ENCODE results near the gene MSX2.

The MSX2 gene

GRCh38 chr5:174751154-174752000 is 27.0 kb downstream of the MSX2 start (continued):
- TF ChIP-seq ZFHX2 (tag by site-specific recombination; conservative IDR thresholded peaks at IDR 0.05) (peak; percentile 83), SALL2 (tag by site-specific recombination; IDR thresholded peaks at IDR 0.05; ENCODE audit: borderline replicate concordance) (no peak), ZBTB48 (tag by site-specific recombination; IDR thresholded peaks at IDR 0.05) (no peak), ZNF335 (tag by site-specific recombination; conservative IDR thresholded peaks at IDR 0.05) (peak; percentile 81), ZBTB10 (tag by site-specific recombination; IDR thresholded peaks at IDR 0.05) (peak; percentile 69; the same call in 1 of the 2 replicates), ZNF707 (tag by site-specific recombination; IDR thresholded peaks at IDR 0.05) (no peak), ZNF777 (tag by site-specific recombination; IDR thresholded peaks at IDR 0.05; ENCODE audit: borderline replicate concordance) (0 out of 2 replicates have a peak, but pooled peaks have one; percentile 46), ZSCAN4 (tag by site-specific recombination; IDR thresholded peaks at IDR 0.05) (0 out of 2 replicates have a peak, but pooled peaks have one; percentile 10), MYNN (tag by site-specific recombination; IDR thresholded peaks at IDR 0.05; ENCODE audit: borderline replicate concordance) (no peak), ZNF274 (IDR thresholded peaks at IDR 0.05; ENCODE audit: low read length) (no peak), ZNF274 (tag by site-specific recombination; IDR thresholded peaks at IDR 0.05; ENCODE audit: borderline replicate concordance) (no peak), ZFP41 (tag by site-specific recombination; IDR thresholded peaks at IDR 0.05; ENCODE audit: borderline replicate concordance) (no peak), ZNF585B (tag by site-specific recombination; IDR thresholded peaks at IDR 0.05) (no peak), ZNF391 (tag by site-specific recombination; IDR thresholded peaks at IDR 0.05; ENCODE audit: borderline replicate concordance, low read depth) (no peak), ZFP37 (tag by site-specific recombination; IDR thresholded peaks at IDR 0.05) (no peak), ZNF148 (tag by site-specific recombination; IDR thresholded peaks at IDR 0.05; ENCODE audit: borderline replicate concordance) (no peak), ZNF555 (tag by site-specific recombination; conservative IDR thresholded peaks at IDR 0.05) (no peak), ZNF449 (tag by site-specific recombination; IDR thresholded peaks at IDR 0.05) (peak; percentile 55; the same call in 1 of the 2 replicates), KLF16 (tag by site-specific recombination; IDR thresholded peaks at IDR 0.05) (no peak), ZNF747 (tag by site-specific recombination; IDR thresholded peaks at IDR 0.05) (no peak), KLF8 (tag by site-specific recombination; IDR thresholded peaks at IDR 0.05) (no peak; the same call in 1 of the 2 replicates), ZNF146 (tag by site-specific recombination; IDR thresholded peaks at IDR 0.05) (0 out of 2 replicates have a peak, but pooled peaks have one; percentile 5), PRDM2 (tag by site-specific recombination; IDR thresholded peaks at IDR 0.05; ENCODE audit: borderline replicate concordance) (no peak), ZNF266 (tag by site-specific recombination; IDR thresholded peaks at IDR 0.05; ENCODE audit: low read depth) (no peak), ZNF660 (tag by site-specific recombination; IDR thresholded peaks at IDR 0.05) (peak; percentile 57; the same call in 1 of the 2 replicates)

Measured in HEK293 (cell line).